DOHH2 (cell line): ENCODE measurements around the gene NMB.
A peak's percentile ranks its signal among the peaks of the same experiment; 100 is the strongest.

Source experiments
- H3F3A ChIP-seq: fragments of 200-600 bp; sonication (generic), shearing (Covaris generic); 2 replicates; pipeline ENCODE4 v1.6.0; 2016; ENCODE audit warnings: antibody characterized with exemption, mild to moderate bottlenecking; ENCODE audit not compliant: control insufficient read depth, insufficient read depth
- H3K27ac ChIP-seq: fragments of 200-600 bp; sonication (generic); 2 replicates; pipeline ENCODE4 v1.5.1; 2014; ENCODE audit warnings: low read depth, mild to moderate bottlenecking, low read length, moderate library complexity
- H3K27me3 ChIP-seq: fragments of 200-600 bp; sonication (generic); 2 replicates; pipeline ENCODE4 v1.6.1; 2014; ENCODE audit warnings: mild to moderate bottlenecking, low read length, mixed read lengths; ENCODE audit not compliant: control insufficient read depth
- H3K36me3 ChIP-seq: fragments of 200-600 bp; sonication (generic); 2 replicates; pipeline ENCODE4 v1.6.1; 2014; ENCODE audit warnings: mild to moderate bottlenecking, low read length, moderate library complexity, mixed read lengths; ENCODE audit not compliant: control insufficient read depth
- H3K4me1 ChIP-seq: fragments of 200-600 bp; sonication (generic); 2 replicates; pipeline ENCODE4 v1.6.1; 2014; ENCODE audit warnings: mild to moderate bottlenecking, low read length, mixed read lengths; ENCODE audit not compliant: control insufficient read depth
- H3K4me2 ChIP-seq: fragments of 200-600 bp; sonication (generic); 2 replicates; pipeline ENCODE4 v1.6.0; 2014; ENCODE audit warnings: mild to moderate bottlenecking, low read length, moderate library complexity
- H3K4me3 ChIP-seq: fragments of 200-600 bp; sonication (generic); 2 replicates; pipeline ENCODE4 v1.5.1; 2014; ENCODE audit warnings: mild to moderate bottlenecking, low read length, mixed read lengths
- H3K79me2 ChIP-seq: fragments of 200-600 bp; sonication (generic); 2 replicates; pipeline ENCODE4 v1.6.1; 2014; ENCODE audit warnings: mild to moderate bottlenecking, low read length, mixed read lengths; ENCODE audit not compliant: control insufficient read depth
- H3K9me2 ChIP-seq: fragments of 200-600 bp; sonication (generic); replicated peaks from 2 replicates; pipeline ENCODE4 v1.6.1; 2014; ENCODE audit warnings: mild to moderate bottlenecking, low read length, mixed read lengths; ENCODE audit not compliant: control insufficient read depth
- H3K9me3 ChIP-seq: fragments of 200-600 bp; sonication (generic); 2 replicates; pipeline ENCODE4 v1.6.1; 2014; ENCODE audit warnings: antibody characterized with exemption, low read length, mixed read lengths; ENCODE audit not compliant: control insufficient read depth, insufficient read depth
- H4K20me1 ChIP-seq: fragments of 200-600 bp; sonication (generic); 2 replicates; pipeline ENCODE4 v1.6.0; 2014; ENCODE audit warnings: low read depth, mild to moderate bottlenecking, antibody characterized with exemption, low read length, moderate library complexity; ENCODE audit not compliant: control insufficient read depth, insufficient read depth
- EZH2phosphoT487 ChIP-seq: fragments of 200-600 bp; sonication (generic); IDR thresholded peaks from 2 replicates; pipeline ENCODE4 v1.6.1; 2017; ENCODE audit warnings: borderline replicate concordance, mild to moderate bottlenecking, antibody characterized with exemption, low read length, moderate library complexity, mixed read lengths
- TF ChIP-seq, protein P1 (sequence below): fragments of 200-600 bp; sonication (generic); IDR thresholded peaks from one replicate; pipeline ENCODE4 v1.5.1; 2014; ENCODE audit warnings: antibody characterized with exemption, mild to moderate bottlenecking, low read depth, low read length; ENCODE audit not compliant: poor library complexity, severe bottlenecking

The NMB gene

DNA sequence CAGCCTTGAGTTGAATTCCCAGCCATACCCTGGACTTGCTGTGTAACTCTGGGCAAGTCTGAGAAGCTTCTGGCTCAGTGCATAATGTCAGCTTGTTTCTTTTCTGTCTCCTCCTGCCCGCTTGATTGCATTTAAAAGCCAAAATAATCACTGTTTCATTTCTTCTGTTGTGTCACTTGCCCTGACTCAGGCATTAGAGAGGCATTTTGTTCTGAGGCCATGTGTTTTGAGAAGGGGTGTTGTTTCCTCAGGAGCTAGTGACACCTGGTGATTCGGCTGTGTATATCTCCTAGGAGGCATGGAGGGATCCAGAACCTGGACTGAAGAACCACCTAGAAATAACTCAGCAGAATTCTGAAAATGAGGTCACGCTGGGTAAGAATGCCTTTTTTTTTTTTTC lies 19.9 kb downstream of the NMB start:
- peaks cover 4% of the 10 kb centered on the region; the same call in 1 of the 2 replicates for H3K27me3 ChIP-seq
- peaks cover 24% of the 10 kb centered on the region for H3K4me1 ChIP-seq
- H4K20me1 ChIP-seq = no peaks in the 10 kb centered on the region
- TF ChIP-seq, protein P1, sequence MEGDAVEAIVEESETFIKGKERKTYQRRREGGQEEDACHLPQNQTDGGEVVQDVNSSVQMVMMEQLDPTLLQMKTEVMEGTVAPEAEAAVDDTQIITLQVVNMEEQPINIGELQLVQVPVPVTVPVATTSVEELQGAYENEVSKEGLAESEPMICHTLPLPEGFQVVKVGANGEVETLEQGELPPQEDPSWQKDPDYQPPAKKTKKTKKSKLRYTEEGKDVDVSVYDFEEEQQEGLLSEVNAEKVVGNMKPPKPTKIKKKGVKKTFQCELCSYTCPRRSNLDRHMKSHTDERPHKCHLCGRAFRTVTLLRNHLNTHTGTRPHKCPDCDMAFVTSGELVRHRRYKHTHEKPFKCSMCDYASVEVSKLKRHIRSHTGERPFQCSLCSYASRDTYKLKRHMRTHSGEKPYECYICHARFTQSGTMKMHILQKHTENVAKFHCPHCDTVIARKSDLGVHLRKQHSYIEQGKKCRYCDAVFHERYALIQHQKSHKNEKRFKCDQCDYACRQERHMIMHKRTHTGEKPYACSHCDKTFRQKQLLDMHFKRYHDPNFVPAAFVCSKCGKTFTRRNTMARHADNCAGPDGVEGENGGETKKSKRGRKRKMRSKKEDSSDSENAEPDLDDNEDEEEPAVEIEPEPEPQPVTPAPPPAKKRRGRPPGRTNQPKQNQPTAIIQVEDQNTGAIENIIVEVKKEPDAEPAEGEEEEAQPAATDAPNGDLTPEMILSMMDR = no peak
- H3K36me3 ChIP-seq = peaks cover 53% of the 10 kb centered on the region
- H3K9me3 ChIP-seq = no peaks in the 10 kb centered on the region
- H3K9me2 ChIP-seq = no peaks in the 10 kb centered on the region
- H3K4me2 ChIP-seq = no peak overlapping the region
- H3K27ac ChIP-seq = no peak overlapping the region
- H3K79me2 ChIP-seq = peaks cover 2% of the 10 kb centered on the region; the same call in 1 of the 2 replicates
- H3K4me3 ChIP-seq = no peak overlapping the region
- peaks cover 20% of the 10 kb centered on the region for H3F3A ChIP-seq

DNA sequence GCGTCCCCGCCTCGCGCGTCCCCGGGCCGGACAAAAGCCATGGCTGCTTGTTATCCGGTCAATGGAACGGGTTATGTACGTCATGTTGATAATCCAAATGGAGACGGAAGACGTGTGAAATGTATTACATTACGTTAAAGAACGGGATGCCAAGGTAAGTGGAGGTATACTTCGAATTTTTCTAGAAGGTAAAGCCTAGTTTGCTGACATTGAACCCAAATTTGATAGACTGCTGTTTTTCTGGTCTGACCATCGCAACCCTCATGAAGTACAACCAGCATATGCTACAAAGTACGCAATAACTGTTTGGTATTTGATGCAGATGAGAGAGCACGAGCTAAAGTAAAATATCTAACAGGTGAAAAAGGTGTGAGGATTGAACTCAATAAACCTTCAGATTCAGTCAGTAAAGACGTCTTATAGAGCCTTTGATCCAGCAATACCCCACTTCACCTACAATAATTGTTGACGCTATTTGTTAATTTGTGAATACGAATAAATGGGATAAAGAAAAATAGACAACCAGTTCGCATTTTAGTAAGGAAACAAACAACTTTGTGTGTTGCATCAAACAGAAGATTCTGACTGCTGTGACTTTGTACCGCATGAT lies 23.7 kb downstream of the NMB start:
- no peaks in the 10 kb centered on the region for H3K9me2 ChIP-seq
- H3K27ac ChIP-seq = no peak overlapping the region
- H4K20me1 ChIP-seq = no peaks in the 10 kb centered on the region
- H3K4me2 ChIP-seq = peak overlapping the region; percentile 91
- H3K79me2 ChIP-seq = peaks cover 16% of the 10 kb centered on the region
- H3K4me3 ChIP-seq = peak overlapping the region; percentile 84
- no peaks in the 10 kb centered on the region for H3K9me3 ChIP-seq
- H3K36me3 ChIP-seq = peaks cover 19% of the 10 kb centered on the region
- H3K4me1 ChIP-seq = peaks cover 42% of the 10 kb centered on the region
- TF ChIP-seq EZH2phosphoT487 = no peak
- TF ChIP-seq, protein P1 = no peak
- peaks cover 17% of the 10 kb centered on the region for H3F3A ChIP-seq
- peaks cover 4% of the 10 kb centered on the region; the same call in 1 of the 2 replicates for H3K27me3 ChIP-seq

DNA sequence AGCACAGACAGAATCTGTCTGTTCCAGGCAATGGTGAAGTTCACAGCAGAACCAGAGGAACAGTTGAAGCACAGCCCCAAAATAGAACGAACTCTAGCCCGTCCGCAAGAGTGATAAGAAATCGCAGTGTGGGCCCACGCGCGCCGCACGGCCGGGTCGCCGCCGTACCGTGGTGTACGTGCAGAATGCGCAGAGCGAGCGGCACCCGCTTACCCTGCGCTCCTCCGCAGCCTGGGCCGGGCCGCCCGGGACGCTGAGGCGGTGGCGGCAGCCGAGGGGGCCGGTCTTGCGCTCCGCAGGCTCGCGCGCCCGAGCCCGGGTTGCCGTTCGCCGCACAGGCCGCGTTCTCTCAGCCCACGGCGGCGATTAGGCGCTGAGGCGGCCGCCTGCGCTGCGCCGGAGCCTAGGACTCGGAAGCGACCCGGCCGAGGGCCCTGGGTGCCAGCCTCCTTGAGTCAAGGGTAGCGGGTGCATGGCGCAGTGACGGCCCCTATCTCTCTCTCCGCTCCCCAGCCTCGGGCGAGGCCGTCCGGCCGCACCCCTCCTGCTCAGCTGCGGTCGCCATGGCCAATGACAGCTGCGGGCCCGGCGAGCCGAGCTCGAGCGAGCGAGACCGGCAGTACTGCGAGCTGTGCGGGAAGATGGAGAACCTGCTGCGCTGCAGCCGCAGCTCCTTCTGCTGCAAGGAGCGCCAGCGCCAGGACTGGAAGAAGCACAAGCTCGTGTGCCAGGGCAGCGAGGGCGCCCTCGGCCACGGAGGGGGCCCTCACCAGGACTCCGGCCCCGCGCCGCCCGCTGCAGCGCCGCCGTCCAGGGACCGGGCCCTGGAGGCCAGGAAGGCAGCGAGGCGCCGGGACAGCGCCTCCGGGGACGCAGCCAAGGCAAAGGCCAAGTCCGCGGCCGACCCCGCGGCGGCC lies 24.4 kb downstream of the NMB start:
- Histone ChIP-seq H3K9me3 (no peaks in the 10 kb centered on the region), H4K20me1 (no peaks in the 10 kb centered on the region), H3F3A (peaks cover 17% of the 10 kb centered on the region), H3K4me2 (peak overlapping the region; percentile 91), H3K27ac (no peak overlapping the region), H3K4me3 (peak overlapping the region; percentile 84), H3K79me2 (peaks cover 16% of the 10 kb centered on the region), H3K9me2 (no peaks in the 10 kb centered on the region), H3K27me3 (peaks cover 4% of the 10 kb centered on the region; the same call in 1 of the 2 replicates), H3K36me3 (peaks cover 15% of the 10 kb centered on the region), H3K4me1 (peaks cover 42% of the 10 kb centered on the region)
- no peak for TF ChIP-seq EZH2phosphoT487
- TF ChIP-seq, protein P1 = no peak
